GM12801 (cell line): ENCODE results near the gene TRPC4AP.

Experiments
- CTCF ChIP-seq: IDR thresholded peaks from one replicate; pipeline ENCODE4 v1.5.1; 2011; ENCODE audit warnings: control low read depth; ENCODE audit not compliant: insufficient read length; ENCODE audit errors: extremely low read depth

Gene TRPC4AP

DNA sequence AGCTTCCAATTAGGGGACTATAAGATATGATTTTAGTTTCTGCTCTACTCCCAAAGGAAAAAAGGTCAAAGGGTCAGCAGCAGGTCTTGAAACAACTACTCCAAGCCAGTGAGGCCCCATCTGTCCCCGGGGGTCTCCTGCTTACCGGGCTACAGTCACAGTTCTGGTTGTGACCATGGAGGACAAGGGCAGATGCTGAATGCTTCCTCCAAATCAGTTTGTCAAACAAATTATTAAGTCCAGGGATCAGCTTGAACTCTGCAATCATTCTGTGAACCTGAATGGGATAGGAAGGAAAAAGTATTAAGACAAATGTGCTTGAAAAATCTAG, 76.8 kb downstream of the TRPC4AP start:
- TF ChIP-seq CTCF = no peak

GRCh38 chr20:35014537-35014936, 78.1 kb downstream of the TRPC4AP start:
- TF ChIP-seq CTCF = no peak

- TF ChIP-seq CTCF = no peak
Observed at GRCh38 chr20:35013421-35014411, 78.9 kb downstream of the TRPC4AP start.

GRCh38 chr20:35012227-35013069, 80.2 kb downstream of the TRPC4AP start:
- no peak for TF ChIP-seq CTCF

- no peak for TF ChIP-seq CTCF
Observed at GRCh38 chr20:35011589-35012226, 80.9 kb downstream of the TRPC4AP start.

GRCh38 chr20:35010405-35011192, 82.0 kb downstream of the TRPC4AP start:
- no peak for TF ChIP-seq CTCF
